Muscle of leg (tissue), 16 donors: ENCODE results near the gene BAIAP3. TPM values are rescaled to one million over a fixed set of nuclear protein-coding genes. Genes with fewer than 3 reads are reported as not detected.

Experiments used
- DNase-seq: peaks from one replicate; pipeline ENCODE4 v3.0.0; 2013
- H3K27ac ChIP-seq: one replicate; pipeline ENCODE4 v1.5.1; 2013; ENCODE audit warnings: mild to moderate bottlenecking, low read length, control low read depth
- H3K27me3 ChIP-seq: one replicate; pipeline ENCODE4 v1.6.1; 2013; ENCODE audit warnings: low read length; ENCODE audit not compliant: control insufficient read depth, insufficient read depth
- H3K36me3 ChIP-seq: one replicate; pipeline ENCODE4 v1.6.1; 2013; ENCODE audit warnings: low read length; ENCODE audit not compliant: control insufficient read depth, insufficient read depth
- H3K4me1 ChIP-seq: one replicate; pipeline ENCODE4 v1.6.1; 2013; ENCODE audit warnings: low read length; ENCODE audit not compliant: control insufficient read depth, insufficient read depth
- H3K4me3 ChIP-seq: one replicate; pipeline ENCODE4 v1.5.1; 2013; ENCODE audit warnings: low read length, control low read depth
- H3K9me3 ChIP-seq: replicated peaks from 2 replicates; pipeline ENCODE4 v1.6.1; 2013; ENCODE audit warnings: low read depth, low read length; ENCODE audit not compliant: control insufficient read depth
- WGBS: methylation state at CpG from one replicate; pipeline ENCODE4 v1.1.5; 2013; ENCODE audit warnings: missing lambda C conversion rate; ENCODE audit not compliant: insufficient coverage; 5-methylcytosine and 5-hydroxymethylcytosine counted together
- long read RNA-seq, 11 donors: transcript quantifications; one replicate each; lab custom pipeline, GENCODE V29; 2026
- polyA plus RNA-seq, 8 donors: library from polyadenylated mRNA; unstranded; fragments of 120-200 nt; gene quantifications; one replicate each; pipeline versions ENCODE4 v1.2.1 to v1.2.3, GENCODE V29; 2013; ENCODE audit warnings: inconsistent platforms in 1 of 8, low replicate concordance in 1 of 8; ENCODE audit not compliant: insufficient read length in 8 of 8, insufficient read depth in 1 of 8
- total RNA-seq: library from RNA; stranded (reverse); fragments of 120-200 nt; gene quantifications from one replicate; pipeline ENCODE4 v1.2.4, GENCODE V29; 2013

Gene BAIAP3, protein sequence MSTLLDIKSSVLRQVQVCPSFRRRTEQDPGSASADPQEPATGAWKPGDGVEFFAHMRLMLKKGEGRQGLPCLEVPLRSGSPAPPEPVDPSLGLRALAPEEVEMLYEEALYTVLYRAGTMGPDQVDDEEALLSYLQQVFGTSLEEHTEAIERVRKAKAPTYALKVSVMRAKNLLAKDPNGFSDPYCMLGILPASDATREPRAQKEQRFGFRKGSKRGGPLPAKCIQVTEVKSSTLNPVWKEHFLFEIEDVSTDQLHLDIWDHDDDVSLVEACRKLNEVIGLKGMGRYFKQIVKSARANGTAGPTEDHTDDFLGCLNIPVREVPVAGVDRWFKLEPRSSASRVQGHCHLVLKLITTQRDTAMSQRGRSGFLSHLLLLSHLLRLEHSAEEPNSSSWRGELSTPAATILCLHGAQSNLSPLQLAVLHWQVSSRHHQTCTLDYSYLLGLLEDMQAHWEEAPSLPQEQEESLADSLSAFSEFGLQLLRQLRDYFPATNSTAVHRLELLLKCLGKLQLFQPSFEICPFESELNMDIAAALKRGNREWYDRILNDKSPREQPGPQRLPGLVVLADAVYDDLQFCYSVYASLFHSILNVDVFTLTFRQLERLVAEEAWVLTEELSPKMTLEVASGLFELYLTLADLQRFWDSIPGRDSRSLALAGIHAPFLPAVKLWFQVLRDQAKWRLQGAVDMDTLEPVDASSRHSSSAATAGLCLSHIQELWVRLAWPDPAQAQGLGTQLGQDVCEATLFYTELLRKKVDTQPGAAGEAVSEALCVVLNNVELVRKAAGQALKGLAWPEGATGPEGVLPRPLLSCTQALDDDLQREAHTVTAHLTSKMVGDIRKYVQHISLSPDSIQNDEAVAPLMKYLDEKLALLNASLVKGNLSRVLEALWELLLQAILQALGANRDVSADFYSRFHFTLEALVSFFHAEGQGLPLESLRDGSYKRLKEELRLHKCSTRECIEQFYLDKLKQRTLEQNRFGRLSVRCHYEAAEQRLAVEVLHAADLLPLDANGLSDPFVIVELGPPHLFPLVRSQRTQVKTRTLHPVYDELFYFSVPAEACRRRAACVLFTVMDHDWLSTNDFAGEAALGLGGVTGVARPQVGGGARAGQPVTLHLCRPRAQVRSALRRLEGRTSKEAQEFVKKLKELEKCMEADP
- total RNA-seq (0.58 TPM), polyA plus RNA-seq (1 to 10 TPM in 2 of 8 donors, under 1 TPM in 6; 0.40 to 1.3 (median 0.85) TPM)
- long read RNA-seq, donor 1 = 0 reads
- long read RNA-seq, donor 2 = 0 reads
- long read RNA-seq, donor 3 = 0 reads
- long read RNA-seq, donor 4 = 0 reads
- long read RNA-seq, donor 5 = 0 reads
- long read RNA-seq, donor 6 = 0 reads
- long read RNA-seq, donor 7 = 0 reads
- long read RNA-seq, donor 8 = 0 reads
- long read RNA-seq, donor 9 = 0 reads
- long read RNA-seq, donor 10 = 0 reads
- long read RNA-seq, donor 11 = 0 reads

DNA sequence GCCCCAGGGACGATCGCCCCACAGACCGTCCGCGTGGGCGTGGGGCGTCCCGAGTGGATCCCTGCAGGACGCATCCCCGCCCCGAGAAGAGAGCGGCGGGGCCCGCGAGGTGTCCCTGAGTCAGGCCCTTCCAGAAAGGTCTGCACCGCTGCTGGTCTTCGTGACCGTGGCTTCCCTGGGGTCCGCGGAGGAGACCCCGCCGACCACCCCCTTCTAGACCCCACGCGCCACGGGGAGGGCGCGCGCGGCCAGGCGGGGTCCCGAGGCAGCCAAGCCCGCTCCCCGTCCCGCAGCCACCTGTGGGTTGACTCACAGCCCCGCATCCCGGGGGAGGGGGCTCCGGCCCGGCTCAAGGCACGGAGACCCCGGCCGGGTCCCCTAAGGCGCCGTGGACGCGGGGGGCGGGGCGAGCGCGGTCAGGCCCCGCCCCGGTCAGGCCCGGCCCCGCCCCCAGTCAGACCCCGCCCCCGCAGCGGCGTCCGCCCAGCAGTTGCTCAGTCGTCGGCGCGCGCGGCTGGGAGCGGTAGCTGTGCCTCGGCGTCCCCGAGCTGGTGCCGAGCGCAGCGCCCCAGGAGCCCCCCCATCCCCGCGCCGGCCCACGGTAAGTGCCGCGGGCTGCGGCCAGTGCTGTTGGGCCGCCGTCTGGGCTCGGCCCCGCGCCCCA lies at the start of gene BAIAP3:
BAIAP3 (plus strand) TSS at position 497 of the 664 bp plus-strand sequence. CDS start 4,905 bp downstream, outside the sequence.
- WGBS = 2% methylated on average over 83 of the region's 83 CpGs
- no peak within 1 kb of the TSS for H3K4me3 ChIP-seq
- no peaks in the 10 kb centered on the region for H3K9me3 ChIP-seq
- peaks cover 21% of the 10 kb centered on the region for H3K4me1 ChIP-seq
- H3K36me3 ChIP-seq = no peaks in the 10 kb centered on the region
- H3K27me3 ChIP-seq = peaks cover 78% of the 10 kb centered on the region
- DNase-seq = no peak
- H3K27ac ChIP-seq = no peak within 1 kb of the TSS

DNA sequence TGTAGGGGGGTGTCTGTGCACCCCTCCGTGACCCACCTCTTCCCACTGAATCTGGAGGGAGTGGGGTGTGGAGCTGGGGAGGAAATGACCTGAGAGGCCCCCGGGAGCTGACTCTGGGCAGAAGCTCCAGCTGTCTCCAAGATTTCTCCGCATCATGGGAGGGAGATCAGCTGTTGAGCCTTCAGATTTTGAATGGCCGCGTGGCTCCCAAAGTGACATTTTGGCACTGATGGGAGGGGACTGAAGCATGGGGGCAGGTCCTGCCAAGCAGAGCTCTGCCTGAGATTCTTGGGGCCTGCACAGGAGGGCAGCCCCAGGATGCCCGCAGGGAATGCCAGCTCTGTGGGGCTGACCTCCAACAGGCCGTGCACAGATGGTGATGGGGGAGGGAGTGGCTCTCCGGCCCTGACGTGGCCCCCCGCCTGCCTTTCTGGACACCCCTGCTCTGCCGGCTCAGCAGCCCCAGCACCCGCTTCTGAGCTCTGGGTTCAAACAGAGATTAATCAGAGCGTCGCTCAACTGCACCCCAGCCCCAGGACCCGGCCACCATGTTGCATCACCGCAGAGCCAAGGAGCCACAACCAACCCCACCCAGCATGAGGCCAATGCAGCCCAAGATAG lies 49.3 kb upstream of the BAIAP3 start:
- no peak for DNase-seq
- Histone ChIP-seq H3K4me3 (no peak overlapping the region), H3K27ac (no peak overlapping the region), H3K4me1 (peaks cover 20% of the 10 kb centered on the region), H3K9me3 (no peaks in the 10 kb centered on the region), H3K36me3 (no peaks in the 10 kb centered on the region), H3K27me3 (peaks cover 76% of the 10 kb centered on the region)
- 59% methylated on average over 12 of the region's 16 CpGs for WGBS

- Histone ChIP-seq H3K4me3 (no peak overlapping the region), H3K4me1 (peaks cover 29% of the 10 kb centered on the region), H3K9me3 (no peaks in the 10 kb centered on the region), H3K27ac (no peak overlapping the region), H3K27me3 (peaks cover 78% of the 10 kb centered on the region), H3K36me3 (no peaks in the 10 kb centered on the region)
- no peak for DNase-seq
- 52% methylated on average over 18 of the region's 38 CpGs for WGBS
Measured at GRCh38 chr16:1285669-1286512, 47.6 kb upstream of the BAIAP3 start.

- H3K9me3 ChIP-seq = no peaks in the 10 kb centered on the region
- H3K4me3 ChIP-seq = no peak overlapping the region
- 67% methylated on average over 19 of the region's 25 CpGs for WGBS
- DNase-seq = no peak
- peaks cover 80% of the 10 kb centered on the region for H3K27me3 ChIP-seq
- H3K36me3 ChIP-seq = no peaks in the 10 kb centered on the region
- no peak overlapping the region for H3K27ac ChIP-seq
- peaks cover 36% of the 10 kb centered on the region for H3K4me1 ChIP-seq
Measured at GRCh38 chr16:1286513-1287094, 46.8 kb upstream of the BAIAP3 start.

GRCh38 chr16:1287982-1288670 lies 45.3 kb upstream of the BAIAP3 start:
- no peak for DNase-seq
- Histone ChIP-seq H3K4me3 (no peak overlapping the region), H3K27me3 (peaks cover 87% of the 10 kb centered on the region), H3K36me3 (no peaks in the 10 kb centered on the region), H3K27ac (no peak overlapping the region), H3K9me3 (no peaks in the 10 kb centered on the region), H3K4me1 (peaks cover 39% of the 10 kb centered on the region)
- 33% methylated on average over 35 of the region's 40 CpGs for WGBS

- 43% methylated on average over 13 of the region's 20 CpGs for WGBS
- no peaks in the 10 kb centered on the region for H3K36me3 ChIP-seq
- no peak overlapping the region for H3K4me3 ChIP-seq
- no peaks in the 10 kb centered on the region for H3K9me3 ChIP-seq
- peaks cover 32% of the 10 kb centered on the region for H3K4me1 ChIP-seq
- H3K27me3 ChIP-seq = peaks cover 86% of the 10 kb centered on the region
- H3K27ac ChIP-seq = no peak overlapping the region
- no peak for DNase-seq
Measured at GRCh38 chr16:1288813-1289476, 44.5 kb upstream of the BAIAP3 start.

DNA sequence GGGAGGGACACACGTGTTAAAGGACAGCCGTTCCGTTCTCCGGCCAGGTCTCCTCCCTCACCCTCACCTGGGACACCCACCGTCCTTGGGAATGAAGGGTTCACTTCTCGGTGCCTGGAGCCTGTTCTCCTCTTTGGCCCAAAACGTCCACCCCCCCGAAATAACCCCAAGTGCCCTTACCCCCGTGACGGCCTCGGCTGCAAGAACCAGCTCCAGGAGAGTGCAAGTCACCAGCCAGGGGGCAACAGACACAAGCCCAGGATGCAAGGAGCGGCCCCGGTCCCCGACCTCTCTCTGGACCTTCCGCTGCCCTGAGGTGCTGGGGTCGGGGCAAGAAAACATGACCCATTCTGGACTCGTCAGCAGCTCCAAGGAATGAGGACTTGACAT lies 44.0 kb upstream of the BAIAP3 start:
- Histone ChIP-seq H3K36me3 (no peaks in the 10 kb centered on the region), H3K27ac (no peak overlapping the region), H3K9me3 (no peaks in the 10 kb centered on the region), H3K27me3 (peaks cover 88% of the 10 kb centered on the region), H3K4me3 (no peak overlapping the region), H3K4me1 (peaks cover 28% of the 10 kb centered on the region)
- no peak for DNase-seq
- 6% methylated on average over 12 of the region's 17 CpGs for WGBS
